ENCODE results near the gene USP17L18.
"Not testable (repeated sequence)": the region's sequence is repeated elsewhere in the genome, so short reads cannot be mapped to it uniquely, and the experiment has no call there.

USP17L18 gene

GRCh38 chr4:9247953-9248680 is at the start of gene USP17L18:
TSS of gene USP17L18 (plus strand) at chr4:9248630. CDS start at chr4:9248630, 0 bp downstream.
- DNase-seq = not testable (repeated sequence)

- DNase-seq = not testable (repeated sequence)
Measured at GRCh38 chr4:9210357-9210756, 38.1 kb upstream of the USP17L18 start, which contains the start of gene USP17L10. TSS of gene USP17L10 (plus strand) at chr4:9210657. CDS start at chr4:9210657, 0 bp downstream.

- DNase-seq = not testable (repeated sequence)
Measured at GRCh38 chr4:9214701-9215100, 33.7 kb upstream of the USP17L18 start.

- not testable (repeated sequence) for DNase-seq
Measured at GRCh38 chr4:9215105-9215504, 33.3 kb upstream of the USP17L18 start, which contains the start of gene USP17L11. TSS of gene USP17L11 (plus strand) at chr4:9215405. CDS start at chr4:9215405, 0 bp downstream.

- not testable (repeated sequence) for DNase-seq
Measured at GRCh38 chr4:9219852-9220251, 28.6 kb upstream of the USP17L18 start, which contains the start of gene USP17L12. TSS of gene USP17L12 (plus strand) at chr4:9220152. CDS start at chr4:9220152, 0 bp downstream.

GRCh38 chr4:9224596-9224995 is 23.8 kb upstream of the USP17L18 start, which contains the start of gene USP17L13:
TSS of gene USP17L13 (plus strand) at chr4:9224896. CDS start at chr4:9224896, 0 bp downstream.
- not testable (repeated sequence) for DNase-seq

- DNase-seq = not testable (repeated sequence)
Measured at GRCh38 chr4:9230249-9230648, 18.2 kb upstream of the USP17L18 start.

GRCh38 chr4:9234085-9234484 is 14.3 kb upstream of the USP17L18 start, which contains the start of gene USP17L15:
TSS of gene USP17L15 (plus strand) at chr4:9234385. CDS start at chr4:9234385, 0 bp downstream.
- DNase-seq = not testable (repeated sequence)

- peak; percentile 0 for DNase-seq
Measured at GRCh38 chr4:9238461-9238860, 10.0 kb upstream of the USP17L18 start.

- DNase-seq = not testable (repeated sequence)
Measured at GRCh38 chr4:9243579-9243978, 4.9 kb upstream of the USP17L18 start, which contains the start of gene USP17L17. TSS of gene USP17L17 (plus strand) at chr4:9243879. CDS start at chr4:9243879, 0 bp downstream.

GRCh38 chr4:9253078-9253477 is 4.6 kb downstream of the USP17L18 start, which contains the start of gene USP17L19:
TSS of gene USP17L19 (plus strand) at chr4:9253378. CDS start at chr4:9253378, 0 bp downstream.
- not testable (repeated sequence) for DNase-seq

GRCh38 chr4:9257824-9258223 is 9.4 kb downstream of the USP17L18 start, which contains the start of gene USP17L20:
TSS of gene USP17L20 (plus strand) at chr4:9258124. CDS start at chr4:9258124, 0 bp downstream.
- DNase-seq = not testable (repeated sequence)

- not testable (repeated sequence) for DNase-seq
Measured at GRCh38 chr4:9262572-9262971, 14.1 kb downstream of the USP17L18 start, which contains the start of gene USP17L21. TSS of gene USP17L21 (plus strand) at chr4:9262872. CDS start at chr4:9262872, 0 bp downstream.

GRCh38 chr4:9267319-9267718 is 18.9 kb downstream of the USP17L18 start, which contains the start of gene USP17L22:
TSS of gene USP17L22 (plus strand) at chr4:9267619. CDS start at chr4:9267619, 0 bp downstream.
- DNase-seq = not testable (repeated sequence)

GRCh38 chr4:9271719-9272118 is 23.3 kb downstream of the USP17L18 start:
- peak; percentile 0 for DNase-seq

Measured in CD4-positive, alpha-beta T cell treated with Interleukin-4 for 4 hours (primary cell).